Measurements from ENCODE around the gene CLDN12. TPM values are rescaled to one million over a fixed set of nuclear protein-coding genes. Genes with fewer than 3 reads are reported as not detected.

Gene CLDN12
- total RNA-seq: 45.7 and 60.8 TPM in 2 replicates

DNA sequence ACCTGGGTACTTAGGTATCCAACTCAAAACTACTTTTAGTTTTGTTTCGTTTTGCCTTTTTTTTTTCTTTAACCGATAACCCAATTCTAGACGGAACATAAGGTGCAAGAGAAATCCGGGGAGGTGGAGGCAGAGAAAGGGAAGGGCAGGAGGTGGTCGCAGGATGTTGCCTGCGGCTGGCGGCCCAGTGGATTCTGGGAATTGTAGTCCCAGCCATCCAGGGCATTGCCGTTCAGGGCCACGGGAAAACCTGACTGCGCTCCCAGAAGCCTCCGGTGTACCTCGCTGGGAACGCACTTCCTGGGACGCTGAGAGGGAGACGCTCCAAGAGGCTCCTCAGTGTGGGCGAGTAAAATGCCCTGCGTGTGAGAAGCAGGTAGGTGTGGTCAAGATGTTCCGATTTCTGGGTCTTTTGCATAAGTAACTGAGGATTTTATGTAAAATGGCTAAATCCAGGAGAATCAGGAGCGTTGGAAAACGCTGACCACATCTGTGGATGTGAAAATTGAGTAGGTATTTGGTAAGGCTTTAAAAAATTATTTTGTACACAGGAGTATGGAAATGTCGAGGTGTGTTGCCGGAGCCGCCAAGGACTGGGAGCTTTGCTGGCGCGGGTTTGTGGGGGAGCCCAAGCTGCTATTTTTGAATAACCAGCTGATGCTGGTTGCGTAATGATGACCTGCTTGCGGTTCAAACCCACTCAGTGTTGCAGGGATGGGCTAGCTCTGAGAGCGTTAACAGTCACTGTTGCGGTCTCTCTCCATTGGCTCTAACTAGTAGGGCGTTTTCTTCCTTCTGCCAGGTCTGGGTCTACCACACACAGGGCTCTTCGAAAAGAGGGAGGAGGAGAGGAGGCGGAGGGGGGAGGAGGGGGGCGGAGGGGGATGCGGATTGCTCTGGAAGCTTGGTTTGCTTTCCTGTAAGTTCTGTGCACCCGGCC, at the start of gene CLDN12:
TSS of gene CLDN12 (plus strand) at position 288 of the 940 bp plus-strand sequence. CDS start 9,216 bp downstream, outside the sequence.

Other genes with a start within 250 kb of the CLDN12 start
- 12.5 and 20.5 TPM in 2 replicates for gene STEAP1, start 249.0 kb upstream of the CLDN12 start, total RNA-seq
- 9.2 and 18.3 TPM in 2 replicates for gene STEAP2, start 191.7 kb upstream of the CLDN12 start, total RNA-seq
- 5.0 and 5.3 TPM in 2 replicates for gene CFAP69, start 158.3 kb upstream of the CLDN12 start, total RNA-seq
- gene FAM237B, start 82.2 kb upstream of the CLDN12 start, total RNA-seq: 0.05 TPM in 1 of 2 replicates, not detected in the other
- 16.9 and 22.6 TPM in 2 replicates for gene GTPBP10, start 56.7 kb upstream of the CLDN12 start, total RNA-seq
- gene PTTG1IP2, start 66.2 kb downstream of the CLDN12 start, total RNA-seq: not detected in 2 replicates
- gene CDK14, start 192.9 kb downstream of the CLDN12 start, total RNA-seq: 40.6 and 48.7 TPM in 2 replicates